CD4-positive, alpha-beta T cell treated with Interleukin-15 for 4 hours (primary cell): ENCODE data around the gene TPM3.
"Not testable (repeated sequence)": the region's sequence is repeated elsewhere in the genome, so short reads cannot be mapped to it uniquely, and the experiment has no call there.

ENCODE experiments used
- DNase-seq: peaks from one replicate; pipeline ENCODE4 v3.0.0-alpha.2; 2020; ENCODE audit warnings: low spot score

Gene TPM3

DNA sequence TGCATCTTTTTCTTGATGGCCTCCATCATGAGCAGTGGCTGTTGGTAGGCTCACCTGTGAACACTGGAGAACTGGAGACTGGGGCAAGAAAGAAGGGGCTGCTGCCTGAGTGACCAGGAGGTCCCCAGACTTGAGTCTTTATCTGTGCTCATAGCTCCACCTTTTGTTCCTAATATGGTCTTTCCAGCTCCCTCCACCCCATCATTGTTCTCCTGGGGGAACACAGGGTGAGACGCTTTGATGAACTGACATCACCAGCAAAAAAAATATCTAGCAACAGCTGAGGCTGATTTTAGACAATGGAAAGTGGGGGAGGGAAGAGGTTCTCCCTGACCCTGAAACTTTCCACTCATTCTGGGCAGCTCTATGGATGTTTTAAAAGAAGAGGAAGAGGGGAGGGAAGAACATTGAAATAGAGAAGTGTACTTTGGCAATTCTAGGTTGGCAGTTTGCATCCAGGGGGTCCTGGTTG lies at the start of gene TPM3:
TSS of gene TPM3 (minus strand) at position 111 of the 472 bp plus-strand sequence. CDS start at position 29, 82 bp downstream.
- DNase-seq = no peak

DNA sequence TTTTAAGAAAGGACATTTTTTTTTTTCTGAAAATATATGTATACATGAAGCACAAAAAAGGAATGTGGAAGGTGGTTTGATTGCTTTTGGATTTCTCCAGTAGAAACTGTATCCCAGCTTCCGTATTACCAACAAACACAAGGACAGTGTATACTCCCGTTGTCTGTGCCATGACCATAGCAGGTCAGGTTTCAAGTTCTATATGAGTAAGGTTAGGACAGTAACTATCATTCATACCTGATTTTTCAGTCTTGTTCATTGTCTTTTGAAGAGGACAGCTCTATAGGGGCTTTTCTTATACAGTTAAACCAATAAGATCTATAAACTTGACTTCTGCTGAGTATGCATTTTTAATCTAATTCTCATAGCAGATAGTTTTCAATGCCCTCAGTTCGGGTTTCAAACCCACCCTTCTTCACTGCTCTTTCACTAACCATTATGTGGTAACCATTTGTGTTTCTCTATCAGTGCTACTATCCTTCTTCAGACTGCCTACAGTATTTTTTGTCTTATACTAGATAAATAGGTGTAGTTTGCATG lies 48.5 kb upstream of the TPM3 start:
- DNase-seq = no peak

DNA sequence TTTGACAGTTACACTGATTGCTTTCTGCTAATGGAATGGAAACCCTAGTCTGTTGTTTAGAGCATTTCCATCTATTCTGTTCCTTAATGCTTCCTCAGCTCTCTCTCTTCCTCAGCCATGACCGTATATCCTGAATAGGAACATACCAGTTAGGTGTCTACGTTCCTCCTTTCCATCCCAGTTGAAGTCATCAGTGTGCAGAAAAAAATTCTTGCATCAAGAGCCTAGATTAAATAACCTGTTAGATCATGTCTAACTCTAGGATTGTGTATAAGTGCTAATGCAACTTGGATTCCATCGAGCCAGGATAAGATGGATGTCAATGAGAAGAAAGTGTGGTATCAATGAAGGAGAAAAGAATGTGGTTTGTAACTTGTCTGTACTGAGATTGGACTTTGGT lies 47.6 kb upstream of the TPM3 start:
- DNase-seq = no peak

DNA sequence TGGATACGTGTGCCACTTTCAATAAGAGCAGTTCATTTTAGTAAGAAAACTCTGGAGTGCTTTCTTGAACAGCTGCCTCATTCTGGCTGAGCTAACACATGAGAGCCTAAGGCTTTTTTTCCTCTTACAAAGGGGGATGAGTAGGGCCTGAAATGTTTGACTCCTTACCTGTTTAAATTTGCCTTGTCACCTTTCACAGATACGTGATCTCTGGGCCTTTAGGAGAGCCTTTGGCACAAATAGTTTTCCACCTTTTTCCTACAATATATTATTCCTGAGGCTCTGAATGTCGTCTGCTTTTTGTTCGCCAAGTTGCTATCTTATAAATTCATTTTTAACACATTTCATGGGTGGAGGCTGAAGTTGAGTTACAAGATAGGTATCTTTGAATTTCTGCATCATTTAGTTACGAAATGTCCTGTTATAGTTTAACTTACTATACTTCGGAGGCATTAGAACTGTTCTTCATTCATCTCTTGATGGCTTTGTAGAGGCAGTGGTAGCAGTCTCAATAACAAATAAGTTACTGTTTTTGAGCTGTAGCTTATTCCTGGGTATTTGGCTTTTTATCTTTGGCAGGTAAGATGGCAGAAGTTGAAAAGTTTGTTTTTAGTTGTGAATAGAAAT lies 46.1 kb upstream of the TPM3 start:
- no peak for DNase-seq

DNA sequence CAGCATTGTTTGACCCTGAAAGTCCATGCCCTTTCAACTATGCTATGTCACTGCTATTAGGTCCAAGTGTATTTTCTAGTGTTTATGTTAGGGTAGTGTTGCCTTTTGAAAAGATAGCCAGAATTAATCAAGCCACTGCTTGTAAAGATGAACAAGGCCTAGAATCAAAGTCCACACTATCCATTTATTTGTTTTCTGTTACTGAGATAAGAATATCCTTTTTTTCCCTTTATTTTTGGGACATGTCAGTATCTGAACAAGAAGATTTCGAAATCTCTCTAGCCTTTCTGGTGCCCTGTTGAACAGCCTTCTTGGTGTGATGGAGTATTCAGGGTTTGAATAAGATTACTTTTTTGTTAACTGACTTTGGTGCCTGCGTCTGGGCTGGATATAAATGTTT lies 45.5 kb upstream of the TPM3 start:
- no peak for DNase-seq

DNA sequence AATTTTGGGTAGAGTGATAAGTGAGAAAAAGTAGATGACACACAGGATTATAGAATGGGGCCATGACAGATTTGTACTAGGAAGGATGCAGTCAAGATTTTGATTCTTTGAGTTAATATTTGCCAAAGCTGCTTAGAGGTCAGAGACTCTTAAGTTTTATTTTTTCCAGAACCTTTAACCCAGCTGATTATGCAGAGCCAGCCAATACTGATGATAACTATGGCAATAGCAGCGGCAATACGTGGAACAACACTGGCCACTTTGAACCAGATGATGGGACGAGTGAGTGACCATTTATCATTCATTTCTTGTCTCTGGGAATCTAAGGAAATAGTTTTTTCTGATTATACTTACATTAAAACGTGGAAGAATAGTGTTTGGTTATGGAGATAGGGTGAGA lies 45.0 kb upstream of the TPM3 start:
- DNase-seq = no peak

DNA sequence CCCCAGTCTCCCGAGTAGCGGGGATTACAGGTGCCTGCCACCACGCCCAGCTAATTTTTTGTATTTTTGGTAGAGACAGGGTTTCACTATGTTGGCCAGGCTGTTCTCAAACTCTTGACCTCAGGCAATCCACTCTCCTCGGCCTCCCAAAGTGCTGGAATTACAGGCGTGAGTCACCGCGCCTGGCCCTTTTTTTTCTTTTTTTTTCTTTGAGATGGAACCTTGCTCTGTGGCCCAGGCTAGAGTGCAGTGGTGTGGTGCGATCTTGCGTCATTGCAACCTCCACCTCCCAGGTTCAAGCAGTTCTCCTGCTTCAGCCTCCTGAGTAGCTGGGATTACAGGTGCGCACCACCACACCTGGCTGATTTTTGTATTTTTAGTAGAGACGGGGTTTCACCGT lies 41.2 kb upstream of the TPM3 start:
- DNase-seq = not testable (repeated sequence)

DNA sequence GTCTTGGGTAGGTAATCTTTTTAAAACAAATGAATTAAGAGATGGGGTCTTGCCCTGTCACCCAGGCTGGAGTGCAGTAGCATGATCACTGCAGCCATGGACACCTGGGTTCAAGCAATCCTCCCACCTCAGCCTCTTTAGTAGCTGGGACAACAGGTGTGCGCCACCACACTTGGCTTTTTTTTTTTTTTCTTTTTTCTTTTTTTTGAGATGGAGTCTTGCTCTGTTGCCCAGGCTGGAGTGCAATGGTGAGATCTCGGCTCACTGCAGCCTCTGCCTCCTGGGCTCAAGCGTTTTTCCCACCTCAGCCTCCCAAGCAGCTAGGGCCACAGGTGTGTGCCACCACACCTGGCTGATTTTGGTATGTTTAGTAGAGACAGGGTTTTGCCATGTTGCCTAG lies 39.2 kb upstream of the TPM3 start:
- DNase-seq = not testable (repeated sequence)

DNA sequence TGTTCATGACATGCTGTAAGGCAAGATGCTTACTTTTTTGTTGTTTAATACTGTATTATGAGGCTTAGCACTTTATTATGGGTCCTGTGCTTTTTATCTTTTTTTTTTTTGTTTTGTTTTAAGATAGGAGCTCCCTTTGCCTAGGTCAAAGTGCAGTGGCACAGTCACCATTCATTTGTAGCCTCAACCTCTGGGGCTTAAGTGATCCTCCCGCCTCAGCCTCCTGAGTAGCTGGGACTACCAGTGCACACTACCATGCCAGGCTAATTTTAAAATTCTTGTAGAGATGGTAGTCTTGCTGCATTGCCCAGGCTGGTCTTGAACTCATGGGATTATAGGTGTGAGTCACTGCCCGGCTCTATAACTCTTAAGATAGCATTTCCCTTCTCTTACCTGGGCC lies 33.5 kb upstream of the TPM3 start:
- no peak for DNase-seq

DNA sequence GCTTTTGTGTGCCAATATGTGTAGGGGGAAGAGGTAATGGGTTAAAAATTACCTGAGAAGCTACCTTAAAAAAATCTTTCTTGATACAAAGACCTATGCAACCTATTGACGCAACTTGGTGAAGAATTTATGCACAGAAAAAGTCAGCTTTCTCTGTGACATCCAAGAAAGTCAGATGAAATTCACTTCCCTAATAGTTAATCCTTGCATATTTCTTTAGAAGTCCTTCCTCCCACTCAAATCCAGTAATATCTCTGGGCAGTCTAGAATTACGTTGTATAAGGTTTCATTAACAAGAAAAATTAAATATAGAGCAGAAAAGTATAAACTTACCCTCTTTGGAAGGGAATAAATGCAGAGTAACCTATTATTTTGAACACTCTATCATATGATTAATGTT lies 31.7 kb upstream of the TPM3 start:
- no peak for DNase-seq

DNA sequence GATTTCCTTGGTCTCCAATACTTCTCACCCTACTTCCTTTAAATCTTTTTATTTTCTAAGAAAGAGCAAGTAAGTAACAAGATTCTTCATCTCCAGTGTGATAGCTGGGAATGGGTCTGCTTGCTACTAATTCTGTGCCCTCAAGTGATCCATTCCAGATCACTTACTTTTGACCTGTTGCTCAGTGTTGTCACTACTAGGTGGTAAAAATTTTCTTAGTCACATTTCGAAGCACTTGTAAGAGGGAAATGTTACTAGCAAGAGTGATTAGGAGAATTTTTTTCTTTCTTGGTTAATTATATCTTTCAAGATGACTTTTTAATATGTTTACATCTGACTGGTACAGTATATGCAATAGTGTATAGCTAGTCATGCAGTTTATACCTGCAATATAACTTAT lies 31.0 kb upstream of the TPM3 start:
- DNase-seq = no peak

DNA sequence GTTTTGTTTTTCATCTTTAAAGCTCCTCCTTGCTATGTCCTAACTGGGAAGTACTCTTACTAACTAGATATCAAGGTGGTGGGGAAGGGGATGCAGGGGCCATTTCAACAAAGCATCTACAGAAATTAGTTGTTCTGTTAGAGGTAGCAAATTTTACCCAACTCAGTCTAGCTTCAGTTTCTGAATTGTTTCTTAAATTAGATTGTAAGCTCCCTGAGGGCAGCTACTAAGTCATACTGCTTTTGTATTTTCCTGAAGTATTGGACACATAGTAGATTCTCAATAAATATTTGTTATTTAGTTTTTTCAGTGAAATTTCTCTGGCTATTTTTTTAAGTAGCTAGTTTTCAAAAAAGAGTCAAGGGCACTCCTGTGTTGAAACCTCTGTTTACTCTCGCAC lies 30.6 kb upstream of the TPM3 start:
- DNase-seq = no peak

DNA sequence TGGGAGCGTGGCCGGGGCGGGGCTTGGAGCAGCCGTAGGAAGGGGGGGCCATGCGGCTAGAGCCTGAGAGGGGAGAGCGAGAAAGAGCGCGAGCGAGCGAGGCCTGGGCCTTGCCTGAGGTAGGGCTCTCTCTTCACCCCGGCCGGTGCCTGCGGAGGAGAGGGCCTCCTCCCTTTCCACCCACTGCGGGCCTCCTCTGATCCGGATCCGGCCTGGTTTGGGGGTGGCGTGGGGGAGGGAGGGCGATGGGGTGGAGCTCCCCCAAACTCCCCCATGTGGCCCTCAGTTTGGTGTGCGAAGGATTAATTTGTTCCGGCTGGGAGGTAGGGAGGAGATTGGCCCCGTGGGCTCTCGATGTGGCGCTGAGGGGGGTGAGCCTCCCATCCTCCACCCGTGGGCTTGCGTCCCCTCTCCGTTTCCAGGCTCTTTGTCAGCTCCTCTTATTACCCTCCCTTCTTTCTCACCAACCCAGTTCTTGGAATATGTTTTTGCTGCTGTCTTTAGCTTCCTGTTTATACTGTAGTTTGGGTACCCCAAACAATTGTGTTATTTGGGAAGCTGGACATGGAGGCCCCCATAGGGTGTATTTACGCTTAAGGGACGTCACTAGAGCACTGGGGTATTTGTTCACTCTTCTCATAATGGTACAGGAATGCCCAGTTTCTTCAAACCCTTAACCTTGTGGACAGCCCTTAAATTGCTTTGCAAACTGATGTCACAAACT lies 29.5 kb upstream of the TPM3 start:
- peak; percentile 60 for DNase-seq

DNA sequence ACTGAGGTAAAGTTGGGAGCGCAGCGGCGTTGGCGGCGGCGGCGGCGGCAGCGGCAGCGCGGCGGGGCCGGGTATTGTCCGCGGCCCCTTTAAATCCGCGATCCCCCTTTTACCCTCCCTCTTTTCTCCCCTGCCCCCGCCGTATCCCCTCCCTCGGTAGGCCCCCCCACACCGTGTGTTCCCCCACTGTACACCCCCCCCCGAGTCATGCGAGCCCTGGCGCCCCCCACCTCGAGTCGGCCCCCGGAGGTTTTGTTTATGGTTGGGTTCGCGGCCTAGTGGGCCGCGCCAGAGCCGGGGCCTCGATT lies 29.0 kb upstream of the TPM3 start:
- no peak for DNase-seq

DNA sequence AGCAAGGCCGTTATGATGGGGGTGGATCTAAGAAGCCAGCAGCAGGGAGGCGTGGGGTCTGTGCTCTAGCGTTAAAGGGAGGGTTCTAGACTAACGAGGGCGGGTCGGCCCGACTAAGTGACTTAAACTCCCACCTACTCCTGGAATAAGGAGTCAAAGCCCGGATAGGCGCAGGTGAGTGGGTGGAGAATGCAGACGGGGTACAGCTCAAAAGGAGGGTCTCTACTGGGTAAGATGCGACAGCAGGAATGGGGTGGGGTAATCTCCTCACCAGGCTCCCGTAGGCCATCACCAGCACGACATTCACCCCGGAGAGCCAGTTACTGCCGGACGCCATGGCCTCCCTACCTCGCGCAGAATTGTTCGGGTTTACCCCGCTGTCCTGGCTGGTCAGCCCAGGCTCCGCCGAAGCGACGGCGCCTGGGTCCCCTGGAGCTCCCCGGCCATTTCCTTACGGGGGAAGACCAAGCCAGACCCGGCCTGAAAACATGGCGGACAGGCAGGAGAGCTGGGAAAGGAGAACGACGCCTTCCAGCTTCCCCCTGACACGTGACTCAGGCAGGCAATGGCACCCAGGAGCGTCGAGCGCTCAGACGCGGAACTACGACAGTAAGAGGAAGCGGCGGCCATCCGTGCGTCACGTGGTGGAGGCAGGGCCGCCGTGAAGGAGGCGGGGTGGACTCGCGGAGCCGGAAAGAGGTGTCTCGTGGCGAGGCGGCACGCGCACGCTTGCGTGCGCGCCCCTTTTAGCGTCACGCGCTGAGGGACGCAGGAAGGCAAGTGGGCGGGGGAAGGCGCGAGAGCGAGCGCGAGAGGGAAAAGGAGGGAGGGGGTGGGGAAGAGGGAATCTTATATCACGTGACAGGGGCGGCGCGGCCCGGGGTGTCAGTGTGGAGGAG lies 28.4 kb upstream of the TPM3 start, which contains the start of gene UBAP2L:
TSS of gene UBAP2L (plus strand) at position 885 of the 899 bp plus-strand sequence. CDS start 4,169 bp downstream, outside the sequence.
- DNase-seq = peak; percentile 98

DNA sequence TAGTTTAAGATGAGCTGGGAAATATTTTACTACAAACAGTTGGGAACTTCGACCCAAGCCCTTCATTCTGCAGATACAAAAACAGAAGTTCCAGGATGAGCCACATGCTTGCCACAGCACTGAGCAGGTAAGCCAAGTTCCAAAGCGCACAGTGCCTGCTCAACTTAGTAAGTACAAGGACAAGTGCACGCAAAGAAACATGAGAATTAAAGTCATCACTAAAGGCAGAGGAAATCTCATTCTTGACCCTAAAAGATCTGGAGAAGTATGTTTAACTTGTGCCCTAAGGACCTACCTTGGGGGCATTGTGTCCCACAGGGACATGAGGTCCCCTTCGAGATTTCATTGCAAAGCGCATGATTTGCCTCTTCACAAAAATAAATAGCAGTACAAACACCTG lies 27.6 kb upstream of the TPM3 start:
- no peak for DNase-seq

DNA sequence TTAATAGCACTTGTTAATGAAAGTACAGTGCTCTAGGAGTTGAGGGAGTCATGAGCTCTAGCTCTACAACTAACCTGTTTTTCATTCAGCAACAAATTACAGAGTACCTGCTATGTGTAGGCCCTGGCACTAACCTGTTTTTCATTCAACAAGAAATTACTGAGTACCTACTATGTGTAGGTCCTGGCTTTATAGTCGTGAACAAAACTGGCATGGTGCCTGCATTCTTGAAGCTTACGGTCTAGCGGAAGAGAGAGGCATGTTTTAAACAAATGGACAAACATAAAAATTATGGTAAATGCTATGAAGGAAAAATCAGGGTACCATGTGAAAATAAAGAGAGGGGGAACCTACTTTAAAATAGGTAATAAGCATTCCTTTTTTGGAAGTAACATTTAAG lies 26.6 kb upstream of the TPM3 start:
- DNase-seq = no peak

DNA sequence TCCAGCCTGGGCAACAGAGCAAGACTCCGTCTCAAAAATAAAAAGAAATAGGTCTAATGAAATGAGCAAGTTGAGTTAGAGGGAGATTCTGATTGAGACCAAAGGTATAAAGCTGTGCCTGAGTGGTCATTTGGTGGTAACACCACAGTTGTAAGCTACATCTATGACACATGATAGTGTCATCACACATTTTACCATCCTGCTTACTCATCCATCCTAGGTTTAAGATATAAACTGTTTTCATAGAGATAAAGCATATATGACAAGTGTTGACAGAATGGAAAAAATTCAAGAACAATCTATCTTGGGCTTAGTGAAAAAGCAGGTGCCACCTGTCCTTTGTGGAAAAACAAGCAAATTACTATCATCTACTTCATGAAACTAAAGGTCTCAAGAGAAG lies 21.4 kb upstream of the TPM3 start:
- no peak for DNase-seq

DNA sequence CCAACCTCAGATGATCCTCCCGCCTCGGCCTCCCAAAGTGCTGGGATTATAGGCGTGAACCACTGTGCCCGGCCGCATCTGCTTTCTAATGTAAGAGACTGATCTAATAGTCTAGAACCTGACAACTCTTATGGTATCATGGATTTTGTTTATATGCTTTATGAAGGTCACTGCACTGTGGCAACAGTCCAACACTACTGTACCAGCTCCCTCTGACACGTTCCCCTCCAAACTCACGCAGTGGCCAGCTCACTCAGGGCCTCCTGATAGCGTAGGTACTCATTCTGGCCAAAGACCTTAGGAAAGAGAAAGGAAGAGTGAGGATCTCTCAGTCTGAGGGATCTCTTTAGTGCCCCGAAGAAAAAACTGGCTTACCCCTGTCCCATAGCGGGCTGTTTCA lies 20.2 kb upstream of the TPM3 start:
- no peak for DNase-seq

DNA sequence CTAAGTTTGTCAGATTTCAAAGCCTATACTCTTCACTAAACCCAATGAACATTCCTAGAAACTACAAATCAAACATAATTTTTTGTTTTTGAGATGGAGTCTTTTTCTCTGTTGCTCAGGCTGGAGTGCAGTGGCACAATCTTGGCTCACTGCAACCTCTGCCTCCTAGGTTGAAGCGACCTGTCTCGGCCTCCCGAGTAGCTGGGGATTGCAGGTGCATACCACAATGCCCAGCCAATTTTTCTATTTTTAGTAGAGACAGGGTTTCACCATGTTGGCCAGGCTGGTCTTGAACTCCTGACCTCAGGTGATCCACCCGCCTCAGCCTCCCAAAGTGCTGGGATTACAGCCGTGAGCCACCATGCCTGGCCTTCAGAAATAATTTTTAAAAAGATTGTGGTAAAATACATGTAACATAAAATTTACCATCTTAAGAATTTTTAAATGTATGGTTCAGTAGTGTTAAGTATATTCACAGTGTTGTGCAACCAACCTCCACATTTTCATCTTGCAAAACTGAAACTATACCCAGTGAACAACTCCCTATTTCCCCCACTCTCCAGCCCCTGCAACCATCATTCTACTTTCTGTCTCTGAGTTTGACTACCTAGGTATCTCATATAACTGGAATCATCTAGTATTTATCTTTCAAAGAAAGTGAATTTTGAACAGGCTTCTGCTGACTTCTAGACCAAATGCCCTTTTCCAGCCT lies 16.9 kb upstream of the TPM3 start:
- no peak for DNase-seq

DNA sequence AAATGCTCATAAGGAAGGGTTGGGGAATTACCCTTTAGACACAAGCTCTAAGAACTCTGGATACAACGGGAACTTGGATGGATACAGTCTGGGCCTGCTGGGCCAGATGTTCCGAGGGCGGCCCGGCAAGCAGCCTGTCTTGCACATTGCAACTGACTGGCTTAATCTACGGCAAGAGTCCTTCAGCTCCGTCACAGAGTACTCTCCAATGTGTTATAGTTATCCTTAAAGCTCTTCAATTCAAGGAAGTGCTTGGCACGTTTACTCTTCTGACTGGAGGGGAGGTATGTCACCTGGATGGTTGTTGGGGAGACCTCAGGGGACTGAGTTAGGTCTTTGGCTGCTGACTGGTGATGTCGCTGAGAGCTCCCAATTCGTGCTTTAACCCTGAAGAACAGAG lies 15.4 kb upstream of the TPM3 start:
- DNase-seq = no peak

DNA sequence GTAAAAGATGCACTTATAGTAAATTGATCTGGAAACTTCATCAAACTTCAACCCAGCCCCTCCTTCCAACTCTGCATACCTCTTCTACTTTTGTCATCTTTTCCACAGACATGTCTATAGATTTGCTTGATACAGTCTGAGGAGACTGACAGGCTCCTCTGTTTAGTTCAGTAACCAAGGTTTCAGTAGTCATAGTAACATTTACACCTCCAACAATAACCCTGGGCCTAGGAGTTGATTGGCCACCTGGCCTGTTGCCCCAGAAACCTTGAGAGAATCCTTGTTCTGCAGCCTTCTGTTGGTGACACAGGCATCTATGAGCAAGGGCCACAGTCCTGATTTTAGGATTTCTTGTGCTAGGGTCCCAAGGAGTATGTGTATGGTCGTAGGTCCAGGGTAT lies 14.3 kb upstream of the TPM3 start, which contains the start of gene CFAP141:
TSS of gene CFAP141 (minus strand) at position 138 of the 400 bp plus-strand sequence. CDS start at position 112, 26 bp downstream.
- peak; percentile 26 for DNase-seq
